K562 (cell line): Measurements from ENCODE around the gene L3MBTL1. TPM values are rescaled to one million over a fixed set of nuclear protein-coding genes. Genes with fewer than 3 reads are reported as not detected.

Experiments used
- ATAC-seq: fragments of 200-7000 bp; cut with Tn5 transposase; 3 replicates; pipeline ENCODE4 v1.9.1; 2020; ENCODE audit warnings: moderate library complexity
- BruUV-seq: library from RNA; stranded (reverse); fragments of 400-500 nt; replicated peaks from 2 replicates; lab custom pipeline; 2021; lab: Mats Ljungman, UMichigan
- CTCF ChIA-PET: fragments of 300-600 bp; formaldehyde crosslinking; extraction: SDS; loops from one replicate; lab custom pipeline; 2021; ENCODE audit warnings: low intra/inter-chr PET ratio; lab: Yijun Ruan, JAX
- POLR2A ChIA-PET: fragments of 300-600, 350-650 bp; sonication (Branson Sonifier 250); formaldehyde crosslinking; extraction: SDS; loops from one replicate; lab custom pipeline; 2021; ENCODE audit warnings: antibody characterized with exemption, inconsistent platforms; lab: Yijun Ruan, JAX
- DNase-seq, 4 experiments: peaks; one replicate each; pipeline versions ENCODE4 v3.0.0 to v3.0.0-alpha.2; 2011 to 2018; ENCODE audit warnings: low spot score in 3 of 4, mixed read lengths in 3 of 4; ENCODE audit errors: extremely low read depth in 1 of 4
- FAIRE-seq: peaks from 2 replicates; lab custom pipeline; 2011; peaks lifted over from hg19 to GRCh38; lab: Jason Lieb, UNC
- H2AFZ ChIP-seq: 2 replicates; pipeline ENCODE4 v1.6.0; 2011; ENCODE audit warnings: low read depth, low read length, control low read depth, inconsistent platforms
- H3K27ac ChIP-seq: fragments of 200-600 bp; 3 replicates; pipeline ENCODE4 v1.8.0; 2011; ENCODE audit warnings: low read depth, mild to moderate bottlenecking, control low read depth, inconsistent platforms, low read length, moderate library complexity, mixed read lengths; ENCODE audit errors: extremely low read depth
- H3K27me3 ChIP-seq, 2 experiments: fragments of 300-600 bp in 1 of 2; 2 replicates in 1 of 2; 3 replicates in 1 of 2; pipeline versions ENCODE4 v1.6.0 to v1.8.0; 2011; ENCODE audit warnings: inconsistent platforms in 2 of 2, low read length in 2 of 2, mild to moderate bottlenecking in 1 of 2, mixed read lengths in 1 of 2, moderate library complexity in 1 of 2; ENCODE audit not compliant: control insufficient read depth in 2 of 2, insufficient read depth in 2 of 2
- H3K36me3 ChIP-seq: fragments of 300-600 bp; 3 replicates; pipeline ENCODE4 v1.8.0; 2011; ENCODE audit warnings: mild to moderate bottlenecking, low read length, inconsistent platforms; ENCODE audit not compliant: control insufficient read depth, insufficient read depth
- H3K4me1 ChIP-seq, 2 experiments: fragments of 200-600 bp in 1 of 2; replicated peaks in 1 of 2; 2 replicates in 1 of 2; 3 replicates in 1 of 2; pipeline versions ENCODE4 v1.5.1 to v1.8.0; 2011; ENCODE audit warnings: inconsistent platforms in 2 of 2, low read length in 2 of 2, mild to moderate bottlenecking in 1 of 2, mixed read lengths in 1 of 2, moderate library complexity in 1 of 2; ENCODE audit not compliant: control insufficient read depth in 2 of 2, insufficient read depth in 2 of 2
- H3K4me2 ChIP-seq: 2 replicates; pipeline ENCODE4 v1.6.1; 2011; ENCODE audit warnings: low read length, control low read depth, inconsistent platforms, mixed read lengths; ENCODE audit not compliant: insufficient read depth
- H3K4me3 ChIP-seq: fragments of 200-600 bp; sonication (generic), shearing (Covaris generic); 2 replicates; pipeline ENCODE4 v1.5.1; 2016; ENCODE audit warnings: control low read depth, inconsistent platforms
- H3K79me2 ChIP-seq: fragments of 200-600 bp; 3 replicates; pipeline ENCODE4 v1.8.0; 2011; ENCODE audit warnings: low read length, inconsistent platforms; ENCODE audit not compliant: control insufficient read depth, insufficient read depth
- H3K9ac ChIP-seq, 2 experiments: 2 replicates each; pipeline versions ENCODE4 v1.6.0 to v1.6.1; 2011; ENCODE audit warnings: low read depth in 2 of 2, low read length in 2 of 2, control low read depth in 1 of 2, inconsistent platforms in 1 of 2, mild to moderate bottlenecking in 1 of 2, mixed read lengths in 1 of 2; ENCODE audit not compliant: insufficient read depth in 1 of 2
- H3K9me1 ChIP-seq: one replicate; pipeline ENCODE4 v1.6.0; 2011; ENCODE audit warnings: inconsistent platforms, mild to moderate bottlenecking, low read length, moderate library complexity; ENCODE audit not compliant: control insufficient read depth, insufficient read depth
- H3K9me3 ChIP-seq: replicated peaks from 2 replicates; pipeline ENCODE4 v1.5.1; 2011; ENCODE audit warnings: low read depth, low read length, inconsistent platforms; ENCODE audit not compliant: control insufficient read depth, insufficient read depth
- H4K20me1 ChIP-seq: replicated peaks from 2 replicates; pipeline ENCODE4 v1.6.1; 2011; ENCODE audit warnings: low read length, inconsistent platforms, mixed read lengths; ENCODE audit not compliant: control insufficient read depth, insufficient read depth
- ATF7 ChIP-seq: fragments of 450-650 bp; IDR thresholded peaks from 2 replicates; pipeline ENCODE4 v1.7.1; 2014; ENCODE audit warnings: mild to moderate bottlenecking, moderate library complexity
- BRD4 ChIP-seq: fragments of 200-600 bp; sonication (generic); IDR thresholded peaks from 2 replicates; pipeline ENCODE4 v1.6.1; 2017; ENCODE audit warnings: inconsistent platforms
- CBX5 ChIP-seq: IDR thresholded peaks from 2 replicates; pipeline ENCODE4 v1.6.1; 2014; ENCODE audit warnings: low read depth, borderline replicate concordance
- CREBBP ChIP-seq: IDR thresholded peaks from one replicate; pipeline ENCODE4 v1.6.1; 2012; ENCODE audit warnings: low read depth, mild to moderate bottlenecking, control low read depth, inconsistent platforms, low read length
- E4F1 ChIP-seq: fragments of 250-450 bp; sonication (Bioruptor Pico); IDR thresholded peaks from 2 replicates; pipeline ENCODE4 v1.5.0; 2021; ENCODE audit warnings: mild to moderate bottlenecking, borderline replicate concordance
- GTF2A2 ChIP-seq: IDR thresholded peaks from 2 replicates; pipeline ENCODE4 v1.6.1; 2016; ENCODE audit warnings: mild to moderate bottlenecking, missing genetic modification characterization, missing compliant biosample characterization
- HMG20A ChIP-seq: fragments of 450-650 bp; formaldehyde crosslinking; conservative IDR thresholded peaks from 2 replicates; pipeline ENCODE4 v1.4.0; 2020; ENCODE audit warnings: mild to moderate bottlenecking, mixed read lengths
- HMGN3 ChIP-seq: IDR thresholded peaks from 2 replicates; pipeline ENCODE4 v1.6.1; 2011; ENCODE audit warnings: borderline replicate concordance, low read depth, mild to moderate bottlenecking, mixed read lengths, low read length; ENCODE audit not compliant: insufficient read length; ENCODE audit errors: extremely low read depth
- IRF2 ChIP-seq: sonication (generic); formaldehyde crosslinking; IDR thresholded peaks from 2 replicates; pipeline ENCODE4 v1.8.1; 2022; ENCODE audit warnings: mild to moderate bottlenecking, missing genetic modification reagents
- PHF20 ChIP-seq: fragments of 450-650 bp; IDR thresholded peaks from 2 replicates; pipeline ENCODE4 v1.6.1; 2018; ENCODE audit not compliant: partially characterized antibody
- TCF7L2 ChIP-seq: fragments of 150-350 bp; IDR thresholded peaks from 2 replicates; pipeline ENCODE4 v1.6.1; 2016; ENCODE audit warnings: low read depth, mild to moderate bottlenecking, low read length, moderate library complexity
- ZBED1 ChIP-seq: IDR thresholded peaks from 2 replicates; pipeline ENCODE4 v1.6.1; 2014
- ZNF311 ChIP-seq: fragments of 250-450 bp; sonication (Bioruptor Pico); IDR thresholded peaks from 2 replicates; pipeline ENCODE4 v1.4.0; 2020; ENCODE audit warnings: mild to moderate bottlenecking, moderate library complexity
- ZNF695 ChIP-seq: fragments of 450-650 bp; formaldehyde crosslinking; IDR thresholded peaks from 2 replicates; pipeline ENCODE4 v1.4.0; 2020; ENCODE audit warnings: mild to moderate bottlenecking, moderate library complexity
- ZNF717 ChIP-seq: fragments of 250-450 bp; sonication (Bioruptor Pico); IDR thresholded peaks from 2 replicates; pipeline ENCODE4 v1.5.0; 2021
- ZSCAN29 ChIP-seq: fragments of 450-650 bp; IDR thresholded peaks from 2 replicates; pipeline ENCODE4 v1.6.1; 2017
- ZSCAN32 ChIP-seq: fragments of 450-650 bp; formaldehyde crosslinking; IDR thresholded peaks from 2 replicates; pipeline ENCODE4 v1.4.0; 2020; ENCODE audit warnings: mild to moderate bottlenecking, moderate library complexity
- WGBS: fragments of 100-300 bp; shearing (Covaris generic); methylation state at CpG from one replicate; pipeline ENCODE4 v1.1.6; 2016; ENCODE audit warnings: low coverage, mixed read lengths; ENCODE audit not compliant: insufficient coverage; ENCODE audit errors: missing lambda C conversion rate; 5-methylcytosine and 5-hydroxymethylcytosine counted together
- in situ Hi-C: fragments of 300-500 bp; cut with MboI; formaldehyde crosslinking; loops from 4 replicates; pipeline ENCODE4 v1.15.0; 2018; ENCODE audit warnings: inconsistent platforms, mixed read lengths
- intact Hi-C: fragments of 100-400 bp; cut with micrococcal nuclease; formaldehyde crosslinking; loops from 2 replicates; pipeline ENCODE4 v1.14.2; 2022
- polyA plus RNA-seq, 8 experiments: library from polyadenylated mRNA; depleted of rRNA in 4 of 8; stranded (reverse) in 5 of 8; unstranded in 3 of 8; fragments of >200 nt; fragmentation: Nextera tagmentation in 2 of 8; fragmentation: Illumina TruSeq in 1 of 8; extraction: Ambion mirVana in 2 of 8; extraction: Trizol in 1 of 8; gene quantifications; 2 replicates each; pipeline versions ENCODE4 v1.2.1 to v1.2.3, GENCODE V29; 2011 to 2014; ENCODE audit warnings: inconsistent platforms in 1 of 8, missing spikeins in 1 of 8
- total RNA-seq, 7 experiments: library from RNA; depleted of rRNA in 6 of 7; stranded (reverse); fragments of >200 nt in 6 of 7; fragmentation: Illumina TruSeq in 2 of 7; extraction: Trizol in 2 of 7; gene quantifications; 2 replicates each; pipeline versions ENCODE4 v1.2.1 to v1.2.3, GENCODE V29; 2011 to 2021; ENCODE audit warnings: low replicate concordance in 1 of 7
- TF ChIP-seq, protein P1 (sequence below): fragments of 250-450 bp; sonication (Bioruptor Pico); IDR thresholded peaks from 2 replicates; pipeline ENCODE4 v1.4.0; 2020; ENCODE audit warnings: mild to moderate bottlenecking
- TF ChIP-seq, protein P2 (sequence below): fragments of 450-650 bp; IDR thresholded peaks from 2 replicates; pipeline ENCODE4 v1.6.1; 2016; ENCODE audit warnings: low read depth, mild to moderate bottlenecking, moderate library complexity

Gene L3MBTL1
- total and polyA plus RNA-seq, 9 of the 15 experiments (the other 6 are each of a cell fraction or from before 2014, with no cell fraction given) = 0.77 to 10.0 (median 4.4) TPM

- TF ChIP-seq IRF2 (no peak), HMG20A (no peak)
Observed at GRCh38 chr20:43490038-43490437, 17.5 kb upstream of the L3MBTL1 start (continued).

GRCh38 chr20:43492101-43492500 lies 15.4 kb upstream of the L3MBTL1 start:
- Histone ChIP-seq H3K27me3 (peaks cover 6 to 9% of the 10 kb centered on the region in 2 experiments; a peak in 4 of 5 replicates), H3K4me1 (no peaks in the 10 kb centered on the region), H3K79me2 (no peaks in the 10 kb centered on the region), H3K27ac (no peak overlapping the region), H3K9ac (no peak overlapping the region), H3K4me3 (no peak overlapping the region), H3K9me1 (no peaks in the 10 kb centered on the region), H4K20me1 (no peaks in the 10 kb centered on the region), H3K36me3 (no peaks in the 10 kb centered on the region), H3K9me3 (no peaks in the 10 kb centered on the region), H3K4me2 (no peak overlapping the region), H2AFZ (no peak overlapping the region)
- CTCF ChIA-PET = no interaction called here
- DNase-seq (no peak), FAIRE-seq (no peak), ATAC-seq (no peak)
- POLR2A ChIA-PET = interaction anchor here (0.6 to 1.2 kb wide), 4 partner anchors 11 to 35 kb away, joined by 3 to 5 read pairs (median 5); partner anchors contain the start of gene SRSF6
- WGBS = 27% methylated on average over 3 of the region's 3 CpGs
- intact Hi-C loops = no loop called here
- in situ Hi-C loops = no loop called here
- no TSS peak for BruUV-seq
- TF ChIP-seq PHF20 (no peak), ZSCAN29 (no peak), TCF7L2 (no peak), ZSCAN32 (CRISPR knock-in tag) (no peak), BRD4 (no peak), CREBBP (no peak), E4F1 (CRISPR knock-in tag) (no peak), GTF2A2 (tag) (no peak), ZNF311 (CRISPR knock-in tag) (no peak), CBX5 (no peak), ZNF717 (CRISPR knock-in tag) (no peak), ZNF695 (CRISPR knock-in tag) (no peak), ZBED1 (no peak), HMGN3 (no peak), ATF7 (no peak)
- TF ChIP-seq, protein P1, sequence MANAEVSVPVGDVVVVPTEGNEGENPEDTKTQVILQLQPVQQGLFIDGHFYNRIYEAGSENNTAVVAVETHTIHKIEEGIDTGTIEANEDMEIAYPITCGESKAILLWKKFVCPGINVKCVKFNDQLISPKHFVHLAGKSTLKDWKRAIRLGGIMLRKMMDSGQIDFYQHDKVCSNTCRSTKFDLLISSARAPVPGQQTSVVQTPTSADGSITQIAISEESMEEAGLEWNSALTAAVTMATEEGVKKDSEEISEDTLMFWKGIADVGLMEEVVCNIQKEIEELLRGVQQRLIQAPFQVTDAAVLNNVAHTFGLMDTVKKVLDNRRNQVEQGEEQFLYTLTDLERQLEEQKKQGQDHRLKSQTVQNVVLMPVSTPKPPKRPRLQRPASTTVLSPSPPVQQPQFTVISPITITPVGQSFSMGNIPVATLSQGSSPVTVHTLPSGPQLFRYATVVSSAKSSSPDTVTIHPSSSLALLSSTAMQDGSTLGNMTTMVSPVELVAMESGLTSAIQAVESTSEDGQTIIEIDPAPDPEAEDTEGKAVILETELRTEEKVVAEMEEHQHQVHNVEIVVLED = no peak
- TF ChIP-seq, protein P2, sequence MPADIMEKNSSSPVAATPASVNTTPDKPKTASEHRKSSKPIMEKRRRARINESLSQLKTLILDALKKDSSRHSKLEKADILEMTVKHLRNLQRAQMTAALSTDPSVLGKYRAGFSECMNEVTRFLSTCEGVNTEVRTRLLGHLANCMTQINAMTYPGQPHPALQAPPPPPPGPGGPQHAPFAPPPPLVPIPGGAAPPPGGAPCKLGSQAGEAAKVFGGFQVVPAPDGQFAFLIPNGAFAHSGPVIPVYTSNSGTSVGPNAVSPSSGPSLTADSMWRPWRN = no peak
